A673 (cell line): ENCODE data around the gene LINGO3. TPM values are rescaled to one million over a fixed set of nuclear protein-coding genes. Genes with fewer than 3 reads are reported as not detected.

Experiments
- BruUV-seq: library from RNA; stranded (reverse); fragments of 400-500 nt; replicated peaks from 2 replicates; lab custom pipeline; 2021; lab: Mats Ljungman, UMichigan
- CTCF ChIA-PET: fragments of 300-600 bp; sonication (Branson Sonifier 250); formaldehyde crosslinking; loops from one replicate; lab custom pipeline; 2022; ENCODE audit warnings: antibody characterized with exemption; lab: Charles Lee
- POLR2A ChIA-PET: fragments of 300-600 bp; sonication (Branson Sonifier 250); formaldehyde crosslinking; loops from one replicate; lab custom pipeline; 2022; ENCODE audit warnings: antibody characterized with exemption; ENCODE audit not compliant: low non-redundant PET; lab: Charles Lee
- DNase-seq: peaks from one replicate; pipeline ENCODE4 v3.0.0-alpha.2; 2015; ENCODE audit warnings: low spot score
- H3K27ac ChIP-seq: fragments of 200-600 bp; sonication (generic); 2 replicates; pipeline ENCODE4 v1.5.1; 2016; ENCODE audit warnings: mixed run types, low read depth, mild to moderate bottlenecking, mixed read lengths, antibody characterized with exemption, low read length; ENCODE audit not compliant: poor library complexity, severe bottlenecking
- H3K27me3 ChIP-seq: fragments of 200-600 bp; sonication (generic); replicated peaks from 2 replicates; pipeline ENCODE4 v1.6.1; 2017; ENCODE audit warnings: mixed run types, low read depth, mild to moderate bottlenecking, mixed read lengths, antibody characterized with exemption, low read length; ENCODE audit not compliant: insufficient read depth, poor library complexity
- H3K36me3 ChIP-seq: fragments of 200-600 bp; sonication (generic); 2 replicates; pipeline ENCODE4 v1.6.1; 2016; ENCODE audit warnings: mixed run types, mild to moderate bottlenecking, mixed read lengths, antibody characterized with exemption, low read length; ENCODE audit not compliant: insufficient read depth, poor library complexity, severe bottlenecking
- H3K4me1 ChIP-seq: fragments of 200-600 bp; sonication (generic); 2 replicates; pipeline ENCODE4 v1.6.1; 2017; ENCODE audit warnings: mixed run types, mild to moderate bottlenecking, mixed read lengths, antibody characterized with exemption, low read length; ENCODE audit not compliant: insufficient read depth, poor library complexity, severe bottlenecking
- H3K4me3 ChIP-seq: fragments of 200-600 bp; sonication (generic); 2 replicates; pipeline ENCODE4 v1.5.1; 2016; ENCODE audit warnings: low read depth, mixed run types, mild to moderate bottlenecking, mixed read lengths, low read length; ENCODE audit not compliant: poor library complexity, severe bottlenecking
- H3K9me3 ChIP-seq: fragments of 200-600 bp; sonication (generic); 2 replicates; pipeline ENCODE4 v1.6.1; 2016; ENCODE audit warnings: mixed run types, low read depth, mild to moderate bottlenecking, mixed read lengths, antibody characterized with exemption, low read length; ENCODE audit not compliant: poor library complexity, severe bottlenecking
- CTCF ChIP-seq: fragments of 300-800, 200-600 bp; sonication (generic); conservative IDR thresholded peaks from 2 replicates; pipeline ENCODE4 v1.5.1; 2017; ENCODE audit warnings: low read depth, mild to moderate bottlenecking, antibody characterized with exemption, low read length, moderate library complexity, mixed read lengths
- EZH2 ChIP-seq: fragments of 200-600 bp; sonication (generic); IDR thresholded peaks from 2 replicates; pipeline ENCODE4 v1.6.1; 2017; ENCODE audit warnings: borderline replicate concordance, low read depth, mild to moderate bottlenecking, mixed read lengths, antibody characterized with exemption, low read length; ENCODE audit not compliant: poor library complexity, severe bottlenecking
- intact Hi-C: fragments of 100-400 bp; cut with micrococcal nuclease; formaldehyde crosslinking; loops from one replicate; pipeline ENCODE4 v1.10.0; 2022; ENCODE audit not compliant: unreplicated experiment
- total RNA-seq: library from RNA; stranded (reverse); gene quantifications from 2 replicates; pipeline ENCODE4 v1.2.3, GENCODE V29; 2021

The LINGO3 gene
- total RNA-seq, 1 experiment from 2014 or later = not detected

- Histone ChIP-seq H3K36me3 (peaks cover 44% of the 10 kb centered on the region), H3K4me3 (peak overlapping the region; percentile 100), H3K27ac (peak overlapping the region; percentile 99), H3K4me1 (peaks cover 29% of the 10 kb centered on the region), H3K9me3 (no peaks in the 10 kb centered on the region), H3K27me3 (no peaks in the 10 kb centered on the region)
- TF ChIP-seq CTCF = no peak
- no peak for TF ChIP-seq EZH2
- CTCF ChIA-PET = interaction anchor here (0.6 kb wide), 1 partner anchor 13 kb away, joined by 3 read pairs; no protein-coding TSS in a partner anchor
- intact Hi-C loops = loop anchor here (5.0 kb wide), 1 partner anchor 113 kb away; no protein-coding TSS in a partner anchor
- POLR2A ChIA-PET = no interaction called here
- peak; percentile 86 for DNase-seq
- BruUV-seq = no TSS peak
These were observed 37.3 kb downstream of the LINGO3 start for GRCh38 chr19:2270423-2271233.

DNA sequence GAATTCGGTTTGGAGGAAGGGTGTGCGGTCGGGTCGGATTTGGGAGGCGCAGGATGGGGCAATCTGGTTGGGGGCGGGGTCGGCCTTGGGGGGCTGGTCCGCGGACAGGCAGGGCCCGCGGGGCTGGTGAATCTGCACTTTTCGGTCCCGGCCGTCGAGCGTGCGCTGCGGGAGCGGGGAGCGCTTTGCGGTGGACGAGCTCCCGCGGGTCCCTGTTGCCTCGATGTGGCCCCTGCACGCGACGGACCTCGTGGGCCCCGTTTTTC is 37.9 kb downstream of the LINGO3 start:
- Histone ChIP-seq H3K9me3 (no peaks in the 10 kb centered on the region), H3K36me3 (peaks cover 39% of the 10 kb centered on the region), H3K27me3 (no peaks in the 10 kb centered on the region), H3K27ac (peak overlapping the region; percentile 99), H3K4me1 (peaks cover 29% of the 10 kb centered on the region), H3K4me3 (peak overlapping the region; percentile 100)
- DNase-seq = no peak
- ChIA-PET CTCF (interaction anchor here (0.6 kb wide), 1 partner anchor 13 kb away, joined by 3 read pairs; no protein-coding TSS in a partner anchor), POLR2A (no interaction called here)
- intact Hi-C loops = loop anchor here (5.0 kb wide), 1 partner anchor 113 kb away; no protein-coding TSS in a partner anchor
- TF ChIP-seq CTCF (no peak), EZH2 (no peak)
- BruUV-seq = no TSS peak

GRCh38 chr19:2269244-2270156 is 38.5 kb downstream of the LINGO3 start:
- H3K4me1 ChIP-seq = peaks cover 29% of the 10 kb centered on the region
- peak overlapping the region; percentile 100 for H3K4me3 ChIP-seq
- intact Hi-C loops = loop anchor here (5.0 kb wide), 1 partner anchor 112 kb away; no protein-coding TSS in a partner anchor
- BruUV-seq = TSS peak; percentile 54
- CTCF ChIA-PET = interaction anchor here (0.6 kb wide), 1 partner anchor 14 kb away, joined by 3 read pairs; no protein-coding TSS in a partner anchor
- no peak for TF ChIP-seq EZH2
- TF ChIP-seq CTCF = no peak
- DNase-seq = peak; percentile 98
- H3K27ac ChIP-seq = peak overlapping the region; percentile 99
- POLR2A ChIA-PET = no interaction called here
- H3K9me3 ChIP-seq = no peaks in the 10 kb centered on the region
- no peaks in the 10 kb centered on the region for H3K27me3 ChIP-seq
- H3K36me3 ChIP-seq = peaks cover 39% of the 10 kb centered on the region
